Measurements from ENCODE around the gene AKIRIN1.
A peak's percentile ranks its signal among the peaks of the same experiment; 100 is the strongest.
"Not testable (repeated sequence)": the region's sequence is repeated elsewhere in the genome, so short reads cannot be mapped to it uniquely, and the experiment has no call there.

AKIRIN1 gene

GRCh38 chr1:38994196-38994595 lies 3.1 kb downstream of the AKIRIN1 start:
- DNase-seq (ENCODE audit: low read depth), result no peak

GRCh38 chr1:38997034-38997900 lies 6.2 kb downstream of the AKIRIN1 start:
- DNase-seq (ENCODE audit: low read depth), result no peak

- peak; percentile 37 for DNase-seq (ENCODE audit: low read depth)
Measured at GRCh38 chr1:38997901-38998190, 6.8 kb downstream of the AKIRIN1 start.

GRCh38 chr1:39001516-39002421 lies 10.7 kb downstream of the AKIRIN1 start:
- no peak for DNase-seq (ENCODE audit: low read depth)

GRCh38 chr1:39003281-39003680 lies 12.2 kb downstream of the AKIRIN1 start:
- DNase-seq (ENCODE audit: low read depth), result peak; percentile 35

GRCh38 chr1:39003794-39004193 lies 12.7 kb downstream of the AKIRIN1 start:
- DNase-seq (ENCODE audit: low read depth), result no peak

- no peak for DNase-seq (ENCODE audit: low read depth)
Measured at GRCh38 chr1:39006287-39006686, 15.2 kb downstream of the AKIRIN1 start.

GRCh38 chr1:39006726-39007645 lies 15.9 kb downstream of the AKIRIN1 start:
- DNase-seq (ENCODE audit: low read depth), result no peak

GRCh38 chr1:39014956-39015355 lies 23.9 kb downstream of the AKIRIN1 start:
- not testable (repeated sequence) for DNase-seq (ENCODE audit: low read depth)

- no peak for DNase-seq (ENCODE audit: low read depth)
Measured at GRCh38 chr1:39016604-39017171, 25.6 kb downstream of the AKIRIN1 start.

- no peak for DNase-seq (ENCODE audit: low read depth)
Measured at GRCh38 chr1:39017266-39017665, 26.2 kb downstream of the AKIRIN1 start.

- not testable (repeated sequence) for DNase-seq (ENCODE audit: low read depth)
Measured at GRCh38 chr1:39020494-39020893, 29.4 kb downstream of the AKIRIN1 start.

- DNase-seq (ENCODE audit: low read depth), result no peak
Measured at GRCh38 chr1:39021426-39021825, 30.4 kb downstream of the AKIRIN1 start.

GRCh38 chr1:39023140-39023539 lies 32.1 kb downstream of the AKIRIN1 start:
- no peak for DNase-seq (ENCODE audit: low read depth)

GRCh38 chr1:39026051-39026865 lies 35.2 kb downstream of the AKIRIN1 start, which contains the start of gene NDUFS5:
TSS of gene NDUFS5 (plus strand) at chr1:39026350. CDS start at chr1:39028725, 2,375 bp downstream.
- DNase-seq (ENCODE audit: low read depth), result peak; percentile 95

- no peak for DNase-seq (ENCODE audit: low read depth)
Measured at GRCh38 chr1:39026866-39027507, 35.9 kb downstream of the AKIRIN1 start.

GRCh38 chr1:39034114-39034654 lies 43.1 kb downstream of the AKIRIN1 start:
- DNase-seq (ENCODE audit: low read depth), result no peak

- no peak for DNase-seq (ENCODE audit: low read depth)
Measured at GRCh38 chr1:39036678-39037077, 45.6 kb downstream of the AKIRIN1 start.

- DNase-seq (ENCODE audit: low read depth), result no peak
Measured at GRCh38 chr1:39043513-39043912, 52.4 kb downstream of the AKIRIN1 start.

- no peak for DNase-seq (ENCODE audit: low read depth)
Measured at GRCh38 chr1:39044762-39045161, 53.7 kb downstream of the AKIRIN1 start.

All from fibroblast of gingiva (primary cell).